Suprapubic skin (tissue), 3 donors: ENCODE measurements around the gene SORCS2.

ENCODE experiments used
- CTCF ChIP-seq, 2 donors: fragments of 200-600 bp in 1 of 2; fragments of 450-650 bp in 1 of 2; sonication (generic) in 1 of 2; IDR thresholded peaks; one replicate each; pipeline ENCODE4 v1.5.1; 2016 to 2019; ENCODE audit warnings: antibody characterized with exemption in 2 of 2, mild to moderate bottlenecking in 1 of 2, moderate library complexity in 1 of 2
- POLR2A ChIP-seq, 2 donors: fragments of 450-650 bp; IDR thresholded peaks; one replicate each; pipeline ENCODE4 v1.6.1; 2017; ENCODE audit warnings: antibody characterized with exemption in 2 of 2, mild to moderate bottlenecking in 2 of 2, moderate library complexity in 2 of 2

- TF ChIP-seq CTCF (IDR thresholded peaks at IDR 0.05): no peak
- TF ChIP-seq POLR2A (IDR thresholded peaks at IDR 0.05): no peak
These were observed 186.8 kb downstream of the SORCS2 start for GRCh38 chr4:7379186-7379585.
